ACHN (cell line): Measurements from ENCODE around the gene TRUB2.
A peak's percentile ranks its signal among the peaks of the same experiment; 100 is the strongest.
"Not testable (repeated sequence)": the region's sequence is repeated elsewhere in the genome, so short reads cannot be mapped to it uniquely, and the experiment has no call there.

Source experiments
- DNase-seq: peaks from one replicate; pipeline ENCODE4 v3.0.0-alpha.2; 2015
- in situ Hi-C: cut with HindIII; loops from 2 replicates; pipeline ENCODE4 v1.10.0; 2017; ENCODE audit warnings: low sequenced_read_pairs, low pct_ligation_motif_present, low pct_unique_long_range_greater_than_20kb

TRUB2 gene

GRCh38 chr9:128342971-128343680, 20.9 kb upstream of the TRUB2 start:
- in situ Hi-C loops, result no loop called here
- no peak for DNase-seq

- DNase-seq, result peak; percentile 76
- in situ Hi-C loops, result no loop called here
Measured at GRCh38 chr9:128341435-128341849, 19.2 kb upstream of the TRUB2 start.

- DNase-seq, result no peak
- in situ Hi-C loops, result no loop called here
Measured at GRCh38 chr9:128340691-128341434, 18.6 kb upstream of the TRUB2 start.

GRCh38 chr9:128339761-128340690, 17.8 kb upstream of the TRUB2 start, which contains the start of gene SLC27A4:
TSS of gene SLC27A4 (plus strand) at chr9:128340527. CDS start at chr9:128343133, 2,606 bp downstream.
- peak; percentile 82 for DNase-seq
- in situ Hi-C loops, result no loop called here

GRCh38 chr9:128338852-128339614, 16.8 kb upstream of the TRUB2 start:
- in situ Hi-C loops, DNase-seq: not testable (repeated sequence)

- DNase-seq, result no peak
- in situ Hi-C loops, result no loop called here
Measured at GRCh38 chr9:128337936-128338335, 15.7 kb upstream of the TRUB2 start.

- in situ Hi-C loops, result no loop called here
Measured at GRCh38 chr9:128335914-128336313, 13.7 kb upstream of the TRUB2 start.

GRCh38 chr9:128335161-128335560, 12.9 kb upstream of the TRUB2 start:
- in situ Hi-C loops, result no loop called here
- DNase-seq, result no peak

More at GRCh38 chr9:128335914-128336313, 13.7 kb upstream of the TRUB2 start:
- no peak for DNase-seq

- DNase-seq, result no peak
- in situ Hi-C loops, result no loop called here
Measured at GRCh38 chr9:128333451-128333869, 11.2 kb upstream of the TRUB2 start.

GRCh38 chr9:128325629-128326028, 3.4 kb upstream of the TRUB2 start:
- in situ Hi-C loops, result no loop called here
- no peak for DNase-seq

- in situ Hi-C loops, result no loop called here
- DNase-seq, result no peak
Measured at GRCh38 chr9:128324401-128324800, 2.2 kb upstream of the TRUB2 start.

- DNase-seq, result no peak
- in situ Hi-C loops, result no loop called here
Measured at GRCh38 chr9:128323791-128324190, 1.5 kb upstream of the TRUB2 start.

- DNase-seq, result peak; percentile 20
- in situ Hi-C loops, result no loop called here
Measured at GRCh38 chr9:128323212-128323730, 1.0 kb upstream of the TRUB2 start.

GRCh38 chr9:128321879-128322403, 306 bp downstream of the TRUB2 start:
- DNase-seq, result no peak
- in situ Hi-C loops, result no loop called here

GRCh38 chr9:128321343-128321742, 904 bp downstream of the TRUB2 start:
- DNase-seq, result no peak
- in situ Hi-C loops, result no loop called here

- DNase-seq, result no peak
- in situ Hi-C loops, result no loop called here
Measured at GRCh38 chr9:128317629-128318028, 4.6 kb downstream of the TRUB2 start.

GRCh38 chr9:128316421-128316820, 5.8 kb downstream of the TRUB2 start:
- DNase-seq, result no peak
- in situ Hi-C loops, result no loop called here

GRCh38 chr9:128314697-128315096, 7.5 kb downstream of the TRUB2 start:
- DNase-seq, result no peak
- in situ Hi-C loops, result no loop called here
